Ascending aorta (tissue), 2 donors: ENCODE measurements around the gene ICA1L. TPM values are rescaled to one million over a fixed set of nuclear protein-coding genes. Genes with fewer than 3 reads are reported as not detected.
A peak's percentile ranks its signal among the peaks of the same experiment; 100 is the strongest.

Source experiments
- DNase-seq, 2 donors: peaks; one replicate each; pipeline ENCODE4 v3.0.0-alpha.2; 2019; ENCODE audit warnings: low spot score in 2 of 2
- H3K27ac ChIP-seq, 2 donors: fragments of 200-600 bp; sonication (generic); one replicate each; pipeline ENCODE4 v1.5.1; 2016 to 2017; ENCODE audit warnings: mild to moderate bottlenecking in 1 of 2
- H3K27me3 ChIP-seq: fragments of 200-600 bp; sonication (generic); one replicate; pipeline ENCODE4 v1.5.1; 2017
- H3K36me3 ChIP-seq, 2 donors: fragments of 200-600 bp; sonication (generic); one replicate each; pipeline ENCODE4 v1.5.1; 2016
- H3K4me1 ChIP-seq, 2 donors: fragments of 200-600 bp; sonication (generic); one replicate each; pipeline ENCODE4 v1.5.1; 2016 to 2017; ENCODE audit warnings: mild to moderate bottlenecking in 1 of 2
- H3K4me3 ChIP-seq, 2 donors: fragments of 200-600 bp; sonication (generic); one replicate each; pipeline ENCODE4 v1.5.1; 2016 to 2017; ENCODE audit warnings: mild to moderate bottlenecking in 1 of 2
- H3K9me3 ChIP-seq, 2 donors: fragments of 200-600 bp; sonication (generic); one replicate each; pipeline ENCODE4 v1.5.1; 2016
- intact Hi-C: fragments of 100-400 bp; cut with DNase I; formaldehyde crosslinking; loops from one replicate; pipeline ENCODE4 v1.15.1; 2023
- total RNA-seq: library from RNA; depleted of rRNA; stranded (reverse); fragments of >200 nt; gene quantifications from one replicate; pipeline ENCODE4 v1.1.0, GENCODE V29; 2016
- TF ChIP-seq, protein P1 (sequence below), 3 experiments: fragments of 200-600 bp in 2 of 3; fragments of 450-650 bp in 1 of 3; sonication (generic) in 2 of 3; IDR thresholded peaks; one replicate each; pipeline ENCODE4 v1.5.1; 2016 to 2019; ENCODE audit warnings: antibody characterized with exemption in 3 of 3, mild to moderate bottlenecking in 1 of 3, moderate library complexity in 1 of 3

ICA1L gene
- total RNA-seq, 1 donor from 2014 or later: 0.43 TPM

DNA sequence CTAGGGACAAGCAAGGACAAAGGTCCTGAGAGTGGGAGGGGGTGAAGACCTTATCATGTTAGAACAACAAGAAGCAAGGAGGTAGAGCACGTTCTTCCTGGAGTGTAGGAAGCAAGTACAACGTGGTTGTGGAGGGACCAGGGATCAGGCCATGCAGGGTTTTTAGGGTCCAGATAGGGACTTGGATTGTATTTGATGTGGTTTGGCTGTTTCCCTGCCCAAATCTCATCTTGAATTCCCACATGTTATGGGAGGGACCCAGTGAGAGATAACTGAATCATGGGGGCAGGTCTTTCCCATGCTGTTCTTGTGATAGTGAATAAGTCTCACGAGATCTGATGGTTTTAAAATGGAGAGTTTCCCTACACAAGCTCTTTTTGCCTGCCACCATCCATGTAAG lies 53.2 kb downstream of the ICA1L start:
- H3K36me3 ChIP-seq: no peaks in the 10 kb centered on the region
- intact Hi-C loops: no loop called here
- no peak overlapping the region for H3K27ac ChIP-seq
- no peak overlapping the region for H3K4me3 ChIP-seq
- DNase-seq: no peak
- peaks cover 0 to 20% of the 10 kb centered on the region in 2 donors for H3K4me1 ChIP-seq
- no peaks in the 10 kb centered on the region for H3K27me3 ChIP-seq
- no peaks in the 10 kb centered on the region for H3K9me3 ChIP-seq
- TF ChIP-seq, protein P1, sequence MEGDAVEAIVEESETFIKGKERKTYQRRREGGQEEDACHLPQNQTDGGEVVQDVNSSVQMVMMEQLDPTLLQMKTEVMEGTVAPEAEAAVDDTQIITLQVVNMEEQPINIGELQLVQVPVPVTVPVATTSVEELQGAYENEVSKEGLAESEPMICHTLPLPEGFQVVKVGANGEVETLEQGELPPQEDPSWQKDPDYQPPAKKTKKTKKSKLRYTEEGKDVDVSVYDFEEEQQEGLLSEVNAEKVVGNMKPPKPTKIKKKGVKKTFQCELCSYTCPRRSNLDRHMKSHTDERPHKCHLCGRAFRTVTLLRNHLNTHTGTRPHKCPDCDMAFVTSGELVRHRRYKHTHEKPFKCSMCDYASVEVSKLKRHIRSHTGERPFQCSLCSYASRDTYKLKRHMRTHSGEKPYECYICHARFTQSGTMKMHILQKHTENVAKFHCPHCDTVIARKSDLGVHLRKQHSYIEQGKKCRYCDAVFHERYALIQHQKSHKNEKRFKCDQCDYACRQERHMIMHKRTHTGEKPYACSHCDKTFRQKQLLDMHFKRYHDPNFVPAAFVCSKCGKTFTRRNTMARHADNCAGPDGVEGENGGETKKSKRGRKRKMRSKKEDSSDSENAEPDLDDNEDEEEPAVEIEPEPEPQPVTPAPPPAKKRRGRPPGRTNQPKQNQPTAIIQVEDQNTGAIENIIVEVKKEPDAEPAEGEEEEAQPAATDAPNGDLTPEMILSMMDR (IDR thresholded peaks at IDR 0.05): no peak

DNA sequence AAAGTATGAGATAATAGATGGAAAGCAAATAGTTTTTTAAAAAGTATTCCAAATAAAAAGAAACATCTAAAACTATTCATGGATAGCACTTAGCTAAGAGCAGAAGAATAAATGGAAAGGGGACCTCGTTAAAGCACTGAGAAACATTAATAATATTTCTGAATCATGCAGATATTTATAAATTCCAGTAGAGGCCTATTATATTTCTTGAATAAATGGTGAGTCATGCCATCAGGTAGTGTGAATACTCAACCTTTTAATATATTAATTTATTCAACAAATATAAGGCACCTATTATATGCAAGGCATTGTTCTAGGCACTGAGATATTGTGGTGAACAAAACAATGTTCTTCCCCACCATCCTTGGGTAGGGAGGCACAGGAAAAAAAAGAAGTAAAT lies 53.8 kb downstream of the ICA1L start:
- intact Hi-C loops: no loop called here
- no peaks in the 10 kb centered on the region for H3K36me3 ChIP-seq
- H3K27ac ChIP-seq: no peak overlapping the region
- H3K9me3 ChIP-seq: no peaks in the 10 kb centered on the region
- TF ChIP-seq, protein P1 (IDR thresholded peaks at IDR 0.05): no peak
- H3K4me1 ChIP-seq: peaks cover 0 to 20% of the 10 kb centered on the region in 2 donors
- H3K27me3 ChIP-seq: no peaks in the 10 kb centered on the region
- no peak overlapping the region for H3K4me3 ChIP-seq
- DNase-seq: no peak

DNA sequence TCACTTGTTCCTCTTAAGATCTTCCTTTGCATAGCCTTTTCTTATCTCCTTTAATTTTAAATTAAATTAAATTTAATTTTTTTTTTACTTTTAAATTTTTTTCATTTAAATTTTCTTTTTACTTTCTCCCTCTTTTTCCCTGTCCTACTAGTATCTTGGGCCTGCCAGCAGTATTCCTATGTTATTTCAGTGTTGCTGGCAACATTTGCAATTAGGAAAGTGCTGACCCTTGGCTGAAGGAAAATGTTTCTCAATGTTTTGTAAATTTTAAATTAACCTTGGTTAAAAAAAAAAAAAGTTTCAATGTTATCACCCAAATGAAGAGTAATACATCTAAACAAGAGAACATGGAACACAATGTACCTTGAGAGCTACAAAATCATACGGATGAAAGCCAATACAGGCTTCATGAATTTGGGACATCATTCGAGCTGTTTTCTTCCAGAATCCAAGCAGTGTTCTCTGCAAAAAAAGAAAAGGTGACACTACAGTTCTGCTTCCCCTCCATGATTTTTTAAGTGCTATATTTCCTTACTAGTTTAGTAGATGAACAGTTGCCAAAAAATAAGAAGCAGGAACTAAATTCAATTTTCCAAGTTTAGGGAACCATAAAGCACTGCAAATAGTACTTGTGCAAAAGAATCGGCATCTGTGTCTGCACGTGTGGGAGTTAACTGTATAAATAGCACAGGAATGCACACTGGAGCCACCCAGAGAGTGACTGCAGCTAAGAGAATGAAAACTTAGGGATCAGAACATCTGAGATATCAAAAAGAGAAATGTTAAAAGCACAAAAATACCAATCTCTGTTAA lies 55.8 kb downstream of the ICA1L start:
- peaks cover 0 to 20% of the 10 kb centered on the region in 2 donors for H3K4me1 ChIP-seq
- H3K4me3 ChIP-seq: peak overlapping the region in 1 of 2 donors; percentile 26
- peak overlapping the region; percentile 35 to 75 for H3K27ac ChIP-seq
- DNase-seq: no peak
- H3K9me3 ChIP-seq: no peaks in the 10 kb centered on the region
- H3K27me3 ChIP-seq: no peaks in the 10 kb centered on the region
- TF ChIP-seq, protein P1 (IDR thresholded peaks at IDR 0.05): no peak
- no peaks in the 10 kb centered on the region for H3K36me3 ChIP-seq
- intact Hi-C loops: no loop called here

DNA sequence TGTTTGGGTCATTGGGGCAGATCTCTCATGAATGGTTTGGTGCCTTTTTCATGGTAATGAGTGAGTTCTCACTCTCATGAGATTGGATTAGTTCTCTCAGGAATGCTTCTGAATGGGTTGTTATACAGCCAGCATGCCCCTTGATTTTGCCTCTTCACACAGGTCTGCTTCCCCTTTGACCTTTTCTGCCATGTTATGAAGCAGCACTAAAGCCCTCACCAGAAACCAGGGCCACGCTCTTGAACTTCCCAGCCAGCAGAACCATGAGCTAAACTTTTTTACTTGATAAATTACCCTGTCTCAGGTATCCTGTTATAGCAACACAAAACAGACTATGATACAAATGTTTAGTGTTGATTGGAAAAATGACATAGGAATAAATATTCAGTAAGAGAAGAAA lies 57.3 kb downstream of the ICA1L start:
- no peak for DNase-seq
- Histone ChIP-seq H3K27ac (peak overlapping the region; percentile 35 to 75), H3K4me1 (peaks cover 0 to 20% of the 10 kb centered on the region in 2 donors), H3K27me3 (no peaks in the 10 kb centered on the region), H3K4me3 (no peak overlapping the region), H3K36me3 (no peaks in the 10 kb centered on the region), H3K9me3 (no peaks in the 10 kb centered on the region)
- intact Hi-C loops: no loop called here
- TF ChIP-seq, protein P1 (IDR thresholded peaks at IDR 0.05): no peak

DNA sequence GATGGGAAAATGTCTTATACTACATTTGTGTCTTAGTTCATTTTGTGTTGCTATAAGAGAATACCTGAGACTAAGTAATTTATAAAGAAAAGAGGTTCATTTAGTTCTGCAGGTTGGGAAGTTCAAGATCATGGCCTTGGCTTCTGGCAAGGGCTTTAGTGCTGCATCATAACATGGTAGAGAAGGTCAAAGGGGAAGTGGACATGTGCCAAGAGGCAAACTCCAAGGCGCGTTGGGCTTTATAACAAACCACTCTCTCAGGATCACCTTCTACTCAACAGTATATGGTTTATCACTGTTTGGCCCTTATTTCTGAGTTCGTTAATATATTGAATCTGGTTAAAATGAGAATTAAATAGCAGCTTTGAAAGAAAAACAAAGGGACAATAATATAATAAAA lies 58.2 kb downstream of the ICA1L start:
- no peak for DNase-seq
- no peaks in the 10 kb centered on the region for H3K27me3 ChIP-seq
- H3K36me3 ChIP-seq: no peaks in the 10 kb centered on the region
- H3K9me3 ChIP-seq: no peaks in the 10 kb centered on the region
- TF ChIP-seq, protein P1 (IDR thresholded peaks at IDR 0.05): no peak
- peaks cover 0 to 20% of the 10 kb centered on the region in 2 donors for H3K4me1 ChIP-seq
- H3K27ac ChIP-seq: peak overlapping the region in 1 of 2 donors; percentile 75
- intact Hi-C loops: no loop called here
- H3K4me3 ChIP-seq: no peak overlapping the region
